HepG2 (cell line): ENCODE measurements around the gene SPACA6. TPM values are rescaled to one million over a fixed set of nuclear protein-coding genes. Genes with fewer than 3 reads are reported as not detected.

Experiments
- ATAC-seq: fragments of 200-7000 bp; cut with Tn5 transposase; 3 replicates; pipeline ENCODE4 v1.9.1; 2020; ENCODE audit warnings: mild to moderate bottlenecking, moderate library complexity
- BruUV-seq: library from RNA; stranded (reverse); fragments of 400-500 nt; replicated peaks from 2 replicates; lab custom pipeline; 2021; lab: Mats Ljungman, UMichigan
- CTCF ChIA-PET: fragments of 300-600 bp; formaldehyde crosslinking; extraction: SDS; loops from one replicate; lab custom pipeline; 2021; ENCODE audit warnings: low total read pairs, inconsistent platforms, low intra/inter-chr PET ratio; lab: Yijun Ruan, JAX
- POLR2A ChIA-PET: fragments of 350-600 bp; sonication (Branson Sonifier 250); formaldehyde crosslinking; loops from one replicate; lab custom pipeline; 2020; ENCODE audit warnings: antibody characterized with exemption, inconsistent platforms; lab: Yijun Ruan, JAX
- DNase-seq: peaks from one replicate; pipeline ENCODE4 v3.0.0-alpha.2; 2015; ENCODE audit warnings: low spot score
- FAIRE-seq: peaks from 3 replicates; lab custom pipeline; 2011; peaks lifted over from hg19 to GRCh38; lab: Jason Lieb, UNC
- H2AFZ ChIP-seq: one replicate; pipeline ENCODE4 v1.6.1; 2011; ENCODE audit warnings: low read length, inconsistent platforms
- H3K27ac ChIP-seq: fragments of 300-600 bp; 3 replicates; pipeline ENCODE4 v1.8.0; 2011; ENCODE audit warnings: mixed run types, mild to moderate bottlenecking, mixed read lengths, low read length, inconsistent platforms; ENCODE audit not compliant: insufficient read depth; ENCODE audit errors: extremely low read length
- H3K27me3 ChIP-seq, 2 experiments: fragments of 200-600 bp in 1 of 2; 2 replicates in 1 of 2; 3 replicates in 1 of 2; pipeline versions ENCODE4 v1.6.0 to v1.8.0; 2011; ENCODE audit warnings: low read length in 2 of 2, mild to moderate bottlenecking in 2 of 2, moderate library complexity in 2 of 2, inconsistent platforms in 1 of 2; ENCODE audit not compliant: insufficient read depth in 2 of 2, control insufficient read depth in 1 of 2
- H3K36me3 ChIP-seq, 2 experiments: fragments of 200-600 bp in 1 of 2; replicated peaks in 1 of 2; 2 replicates in 1 of 2; 3 replicates in 1 of 2; pipeline versions ENCODE4 v1.5.1 to v1.8.0; 2011; ENCODE audit warnings: low read length in 2 of 2, inconsistent platforms in 1 of 2; ENCODE audit not compliant: insufficient read depth in 2 of 2, control insufficient read depth in 1 of 2
- H3K4me1 ChIP-seq: 2 replicates; pipeline ENCODE4 v1.5.1; 2012; ENCODE audit warnings: low read length, inconsistent platforms; ENCODE audit not compliant: insufficient read depth
- H3K4me2 ChIP-seq: 2 replicates; pipeline ENCODE4 v1.6.0; 2011; ENCODE audit warnings: low read depth, low read length, inconsistent platforms
- H3K4me3 ChIP-seq, 3 experiments: fragments of 200-600 bp in 1 of 3; sonication (generic), shearing (Covaris generic) in 1 of 3; replicated peaks in 1 of 3; 2 replicates each; pipeline ENCODE4 v1.5.1; 2011 to 2016; ENCODE audit warnings: low read length in 3 of 3, inconsistent platforms in 2 of 3, low read depth in 2 of 3, mild to moderate bottlenecking in 2 of 3, control low read depth in 1 of 3, mixed read lengths in 1 of 3; ENCODE audit not compliant: insufficient read depth in 1 of 3
- H3K79me2 ChIP-seq: one replicate; pipeline ENCODE4 v1.6.1; 2011; ENCODE audit warnings: low read length, inconsistent platforms; ENCODE audit not compliant: insufficient read depth
- H3K9ac ChIP-seq: 2 replicates; pipeline ENCODE4 v1.6.0; 2011; ENCODE audit warnings: mild to moderate bottlenecking, low read depth, low read length, inconsistent platforms; ENCODE audit not compliant: insufficient read depth
- H3K9me3 ChIP-seq: 2 replicates; pipeline ENCODE4 v1.5.1; 2012; ENCODE audit warnings: mild to moderate bottlenecking, low read length
- H4K20me1 ChIP-seq: 2 replicates; pipeline ENCODE4 v1.6.0; 2011; ENCODE audit warnings: inconsistent platforms, mild to moderate bottlenecking, low read length, moderate library complexity; ENCODE audit not compliant: insufficient read depth
- AGO2 ChIP-seq: fragments of 200-400 bp; formaldehyde crosslinking; optimal IDR thresholded peaks from 2 replicates; pipeline ENCODE3; 2017; ENCODE audit warnings: mild to moderate bottlenecking, low read depth, low read length, moderate library complexity
- WGBS: methylation state at CpG from one replicate; pipeline ENCODE4 v1.1.6; 2017; ENCODE audit warnings: low lambda C conversion rate; 5-methylcytosine and 5-hydroxymethylcytosine counted together
- in situ Hi-C: cut with HindIII; loops from 2 replicates; pipeline ENCODE4 v1.10.0; 2017; ENCODE audit warnings: low pct_unique_long_range_greater_than_20kb; ENCODE audit not compliant: extremely low pct_ligation_motif_present
- intact Hi-C: fragments of 100-400 bp; cut with micrococcal nuclease; formaldehyde crosslinking; loops from one replicate; pipeline ENCODE4 v1.10.0; 2022; ENCODE audit not compliant: unreplicated experiment
- polyA plus RNA-seq, 8 experiments: library from polyadenylated mRNA; depleted of rRNA in 3 of 8; stranded (reverse) in 7 of 8; unstranded in 1 of 8; fragments of >200 nt; fragmentation: Illumina TruSeq in 4 of 8; extraction: Trizol in 4 of 8; gene quantifications; 2 replicates each; pipeline versions ENCODE4 v1.2.1 to v1.2.3, GENCODE V29; 2011 to 2016; ENCODE audit warnings: low read depth in 4 of 8, missing spikeins in 1 of 8, mixed read lengths in 1 of 8; ENCODE audit not compliant: insufficient read depth in 1 of 8
- total RNA-seq, 5 experiments: library from RNA; depleted of rRNA; stranded (reverse); fragments of >200 nt; fragmentation: Illumina TruSeq; extraction: Trizol; gene quantifications; 2 replicates each; pipeline ENCODE4 v1.2.3, GENCODE V29; 2016; ENCODE audit warnings: low read depth in 1 of 5
- TF ChIP-seq, protein P1 (sequence below): sonication (generic); formaldehyde crosslinking; IDR thresholded peaks from 2 replicates; pipeline ENCODE4 v1.4.0; 2020; ENCODE audit warnings: mild to moderate bottlenecking, missing genetic modification reagents

Gene SPACA6
- total and polyA plus RNA-seq, 2 of the 13 experiments (the other 11 are each of a cell fraction or from before 2014, with no cell fraction given), result 1.4 to 2.2 TPM

DNA sequence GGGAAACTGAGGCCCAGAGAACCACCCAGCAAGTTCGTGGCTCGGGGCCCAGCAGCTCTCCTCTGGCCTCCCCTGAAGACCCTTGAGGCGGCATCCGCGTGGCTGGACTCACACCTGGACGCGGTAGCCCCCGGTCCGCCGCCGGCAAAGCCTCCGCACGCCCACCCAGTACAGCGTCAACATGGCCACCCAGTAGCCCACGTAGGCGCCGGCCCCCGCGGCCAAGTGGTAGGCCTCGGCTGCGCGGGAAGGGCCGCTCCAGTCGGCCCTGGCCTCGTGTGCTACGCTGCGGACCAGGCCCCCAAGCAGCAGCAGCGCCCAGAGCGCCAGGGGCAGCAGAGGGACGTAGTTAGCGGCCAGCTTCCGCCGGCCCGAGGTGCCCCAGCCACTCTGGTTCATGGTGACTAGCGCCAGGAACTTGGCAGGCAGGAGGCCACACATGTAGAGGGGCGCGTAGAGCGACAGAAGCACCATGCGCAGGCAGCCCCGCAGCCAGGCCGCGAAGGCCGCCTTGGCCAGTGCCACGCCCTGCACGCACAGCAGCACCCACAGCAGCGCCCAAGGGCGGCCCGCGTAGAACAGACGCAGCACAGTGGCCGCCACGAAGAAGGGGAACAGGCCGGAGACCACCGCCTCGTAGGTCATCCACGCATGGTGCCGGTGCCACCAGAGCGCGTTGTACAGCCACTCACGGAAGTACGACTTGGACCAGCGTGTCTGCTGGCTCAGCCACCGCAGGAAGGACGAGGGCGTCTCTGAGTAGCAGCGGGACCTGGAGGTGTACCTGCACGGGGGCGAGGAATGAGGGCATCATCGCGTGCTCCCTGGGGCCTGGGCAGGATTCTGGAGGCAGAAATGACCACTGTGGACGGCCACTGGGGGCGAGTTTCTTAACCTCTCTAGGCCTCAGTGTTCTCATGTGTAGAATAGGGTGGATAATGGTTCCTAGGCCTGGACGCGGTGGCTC, 20.5 kb downstream of the SPACA6 start:
- in situ Hi-C loops, result no loop called here

More for the DNA sequence above, 20.5 kb downstream of the SPACA6 start:
- Histone ChIP-seq H3K9me3 (no peaks in the 10 kb centered on the region), H3K4me3 (no peak overlapping the region), H3K4me1 (no peaks in the 10 kb centered on the region), H3K9ac (no peak overlapping the region), H3K4me2 (no peak overlapping the region), H3K79me2 (no peaks in the 10 kb centered on the region), H3K27ac (no peak overlapping the region), H3K36me3 (no peaks in the 10 kb centered on the region), H2AFZ (no peak overlapping the region), H4K20me1 (no peaks in the 10 kb centered on the region), H3K27me3 (no peaks in the 10 kb centered on the region)
- BruUV-seq, result no TSS peak
- POLR2A ChIA-PET, result no interaction called here
- FAIRE-seq, result no peak
- TF ChIP-seq AGO2, result peak; percentile 47
- TF ChIP-seq, protein P1, sequence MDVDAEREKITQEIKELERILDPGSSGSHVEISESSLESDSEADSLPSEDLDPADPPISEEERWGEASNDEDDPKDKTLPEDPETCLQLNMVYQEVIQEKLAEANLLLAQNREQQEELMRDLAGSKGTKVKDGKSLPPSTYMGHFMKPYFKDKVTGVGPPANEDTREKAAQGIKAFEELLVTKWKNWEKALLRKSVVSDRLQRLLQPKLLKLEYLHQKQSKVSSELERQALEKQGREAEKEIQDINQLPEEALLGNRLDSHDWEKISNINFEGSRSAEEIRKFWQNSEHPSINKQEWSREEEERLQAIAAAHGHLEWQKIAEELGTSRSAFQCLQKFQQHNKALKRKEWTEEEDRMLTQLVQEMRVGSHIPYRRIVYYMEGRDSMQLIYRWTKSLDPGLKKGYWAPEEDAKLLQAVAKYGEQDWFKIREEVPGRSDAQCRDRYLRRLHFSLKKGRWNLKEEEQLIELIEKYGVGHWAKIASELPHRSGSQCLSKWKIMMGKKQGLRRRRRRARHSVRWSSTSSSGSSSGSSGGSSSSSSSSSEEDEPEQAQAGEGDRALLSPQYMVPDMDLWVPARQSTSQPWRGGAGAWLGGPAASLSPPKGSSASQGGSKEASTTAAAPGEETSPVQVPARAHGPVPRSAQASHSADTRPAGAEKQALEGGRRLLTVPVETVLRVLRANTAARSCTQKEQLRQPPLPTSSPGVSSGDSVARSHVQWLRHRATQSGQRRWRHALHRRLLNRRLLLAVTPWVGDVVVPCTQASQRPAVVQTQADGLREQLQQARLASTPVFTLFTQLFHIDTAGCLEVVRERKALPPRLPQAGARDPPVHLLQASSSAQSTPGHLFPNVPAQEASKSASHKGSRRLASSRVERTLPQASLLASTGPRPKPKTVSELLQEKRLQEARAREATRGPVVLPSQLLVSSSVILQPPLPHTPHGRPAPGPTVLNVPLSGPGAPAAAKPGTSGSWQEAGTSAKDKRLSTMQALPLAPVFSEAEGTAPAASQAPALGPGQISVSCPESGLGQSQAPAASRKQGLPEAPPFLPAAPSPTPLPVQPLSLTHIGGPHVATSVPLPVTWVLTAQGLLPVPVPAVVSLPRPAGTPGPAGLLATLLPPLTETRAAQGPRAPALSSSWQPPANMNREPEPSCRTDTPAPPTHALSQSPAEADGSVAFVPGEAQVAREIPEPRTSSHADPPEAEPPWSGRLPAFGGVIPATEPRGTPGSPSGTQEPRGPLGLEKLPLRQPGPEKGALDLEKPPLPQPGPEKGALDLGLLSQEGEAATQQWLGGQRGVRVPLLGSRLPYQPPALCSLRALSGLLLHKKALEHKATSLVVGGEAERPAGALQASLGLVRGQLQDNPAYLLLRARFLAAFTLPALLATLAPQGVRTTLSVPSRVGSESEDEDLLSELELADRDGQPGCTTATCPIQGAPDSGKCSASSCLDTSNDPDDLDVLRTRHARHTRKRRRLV (CRISPR knock-in tag), result no peak
- WGBS, result 78% methylated on average over 38 of the region's 74 CpGs
- DNase-seq, result no peak
- CTCF ChIA-PET, result no interaction called here
- no peak for ATAC-seq
- intact Hi-C loops, result no loop called here
